ENCODE data around the gene VPS33B.
A peak's percentile ranks its signal among the peaks of the same experiment; 100 is the strongest.
"Not testable (repeated sequence)": the region's sequence is repeated elsewhere in the genome, so short reads cannot be mapped to it uniquely, and the experiment has no call there.

VPS33B gene

DNA sequence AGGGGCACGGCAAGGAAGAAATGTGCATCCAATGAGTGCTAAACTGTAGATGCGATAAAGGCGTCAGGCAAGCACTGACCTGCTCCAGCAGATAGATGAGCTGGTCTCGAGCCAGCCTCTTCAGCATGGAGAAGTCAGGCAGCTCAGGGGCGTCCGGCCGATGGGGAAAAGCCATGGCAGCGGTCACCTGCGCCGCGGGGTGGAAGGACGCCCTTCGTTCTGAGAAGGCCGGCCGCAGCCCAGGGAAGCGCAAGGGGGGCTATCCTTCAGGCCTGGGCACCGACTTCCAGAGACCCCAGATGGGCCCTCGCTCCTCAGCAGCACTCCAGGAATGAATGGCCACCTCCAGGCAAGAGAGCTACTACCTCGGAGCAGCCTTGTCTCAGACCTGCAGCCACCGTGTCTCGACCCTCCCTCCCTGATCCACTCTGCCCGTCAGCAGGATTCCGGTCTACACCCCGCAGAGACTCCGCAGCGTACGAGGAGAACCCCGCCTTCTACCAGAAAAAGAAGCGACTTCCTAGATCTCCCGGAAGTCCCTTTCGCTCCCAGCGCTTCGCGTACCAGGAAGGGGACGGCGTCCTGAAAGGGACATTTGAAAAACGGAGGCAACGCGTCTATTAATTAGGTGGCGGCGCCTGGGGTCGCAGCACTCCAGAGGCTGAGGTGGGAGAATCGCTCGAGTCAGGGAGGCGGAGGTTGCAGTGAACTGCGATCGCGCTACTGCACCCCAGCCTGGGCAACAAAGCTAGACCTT lies at the start of gene VPS33B:
TSS of gene VPS33B (minus strand) at position 520 of the 757 bp plus-strand sequence. CDS start at position 175, 345 bp downstream.
- DNase-seq (ENCODE audit: low spot score): peak; percentile 77

GRCh38 chr15:91072161-91072560 lies 49.8 kb upstream of the VPS33B start:
- no peak for DNase-seq (ENCODE audit: low spot score)

GRCh38 chr15:91070872-91071271 lies 48.5 kb upstream of the VPS33B start:
- DNase-seq (ENCODE audit: low spot score): no peak

- DNase-seq (ENCODE audit: low spot score): no peak
Observed at GRCh38 chr15:91068966-91069365, 46.6 kb upstream of the VPS33B start.

DNA sequence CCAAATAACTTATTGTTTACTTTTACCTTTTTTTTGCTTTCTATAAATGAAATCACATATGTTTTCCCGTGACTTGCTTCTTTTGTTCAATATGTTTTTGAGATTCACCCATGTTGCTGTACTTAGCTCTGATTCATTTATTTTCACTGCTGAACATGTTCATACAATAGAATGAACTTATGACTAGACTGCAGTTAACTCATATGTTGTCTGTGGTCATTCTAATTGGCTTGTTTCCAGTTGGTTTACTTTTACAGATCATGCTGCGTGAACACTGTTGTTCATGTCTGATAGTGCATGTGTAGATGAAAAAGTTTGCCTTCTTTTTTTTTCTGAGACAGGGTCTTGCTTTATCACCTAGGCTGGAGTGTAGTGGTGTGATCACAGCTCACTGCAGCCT lies 46.0 kb upstream of the VPS33B start:
- no peak for DNase-seq (ENCODE audit: low spot score)

- DNase-seq (ENCODE audit: low spot score): no peak
Observed at GRCh38 chr15:91067036-91067435, 44.6 kb upstream of the VPS33B start.

- no peak for DNase-seq (ENCODE audit: low spot score)
Observed at GRCh38 chr15:91065505-91065904, 43.1 kb upstream of the VPS33B start.

GRCh38 chr15:91061997-91062396 lies 39.6 kb upstream of the VPS33B start:
- DNase-seq (ENCODE audit: low spot score): no peak

- no peak for DNase-seq (ENCODE audit: low spot score)
Observed at GRCh38 chr15:91061230-91061629, 38.8 kb upstream of the VPS33B start.

DNA sequence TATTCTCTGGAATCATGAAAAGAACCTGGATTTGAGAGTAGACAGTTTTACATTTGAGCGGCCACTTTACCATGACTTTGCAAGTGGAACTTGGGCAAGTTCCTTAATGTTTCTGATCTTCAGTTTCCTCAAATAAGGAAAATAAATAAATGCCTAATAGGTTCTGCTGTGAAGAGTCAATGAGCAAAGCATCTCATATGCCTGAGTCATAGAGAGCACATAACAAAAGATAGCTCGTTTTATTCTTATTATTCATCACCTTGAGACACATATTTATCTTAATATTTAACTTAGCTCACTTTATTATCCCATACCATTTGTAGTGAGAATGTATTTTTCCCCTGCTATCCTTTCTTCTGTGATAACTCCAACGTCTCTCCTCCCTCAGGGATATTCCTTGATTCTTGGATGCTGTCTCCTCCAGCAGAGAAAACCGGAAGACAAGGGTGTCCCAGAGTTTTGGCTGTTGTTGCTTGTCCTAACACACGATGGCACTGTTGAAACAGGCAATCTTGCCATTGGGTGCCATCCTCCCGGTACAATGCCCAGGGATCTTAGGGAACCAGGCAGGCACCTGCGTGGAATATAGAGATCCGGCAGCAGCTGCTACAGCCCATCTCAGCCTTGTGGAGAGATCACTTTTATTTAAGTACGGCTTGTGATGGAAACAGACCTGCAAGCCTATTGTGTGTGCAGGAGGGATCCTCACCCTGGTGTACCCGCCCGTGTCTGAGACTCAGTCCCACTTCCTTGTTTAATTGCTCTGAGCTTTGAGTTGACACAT lies 33.3 kb upstream of the VPS33B start:
- peak; percentile 95 for DNase-seq (ENCODE audit: low spot score)

GRCh38 chr15:91054816-91055215 lies 32.4 kb upstream of the VPS33B start:
- DNase-seq (ENCODE audit: low spot score): no peak

- DNase-seq (ENCODE audit: low spot score): no peak
Observed at GRCh38 chr15:91051248-91051647, 28.9 kb upstream of the VPS33B start.

DNA sequence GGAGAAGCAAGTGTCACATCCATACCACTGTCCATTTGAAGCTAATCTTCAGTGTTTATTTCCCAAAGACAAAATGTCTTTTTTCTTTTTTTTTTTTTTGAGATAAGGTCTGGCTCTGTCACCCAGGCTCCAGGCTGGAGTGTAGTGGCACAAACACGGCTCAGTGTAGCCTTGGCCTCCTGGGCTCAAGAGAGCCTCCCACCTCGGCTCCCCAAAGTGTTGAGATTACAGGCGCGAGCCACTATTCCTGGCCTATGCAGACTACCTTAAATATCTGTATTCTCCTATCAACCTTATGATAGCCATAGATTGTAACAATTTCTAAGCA lies 27.7 kb upstream of the VPS33B start:
- no peak for DNase-seq (ENCODE audit: low spot score)

DNA sequence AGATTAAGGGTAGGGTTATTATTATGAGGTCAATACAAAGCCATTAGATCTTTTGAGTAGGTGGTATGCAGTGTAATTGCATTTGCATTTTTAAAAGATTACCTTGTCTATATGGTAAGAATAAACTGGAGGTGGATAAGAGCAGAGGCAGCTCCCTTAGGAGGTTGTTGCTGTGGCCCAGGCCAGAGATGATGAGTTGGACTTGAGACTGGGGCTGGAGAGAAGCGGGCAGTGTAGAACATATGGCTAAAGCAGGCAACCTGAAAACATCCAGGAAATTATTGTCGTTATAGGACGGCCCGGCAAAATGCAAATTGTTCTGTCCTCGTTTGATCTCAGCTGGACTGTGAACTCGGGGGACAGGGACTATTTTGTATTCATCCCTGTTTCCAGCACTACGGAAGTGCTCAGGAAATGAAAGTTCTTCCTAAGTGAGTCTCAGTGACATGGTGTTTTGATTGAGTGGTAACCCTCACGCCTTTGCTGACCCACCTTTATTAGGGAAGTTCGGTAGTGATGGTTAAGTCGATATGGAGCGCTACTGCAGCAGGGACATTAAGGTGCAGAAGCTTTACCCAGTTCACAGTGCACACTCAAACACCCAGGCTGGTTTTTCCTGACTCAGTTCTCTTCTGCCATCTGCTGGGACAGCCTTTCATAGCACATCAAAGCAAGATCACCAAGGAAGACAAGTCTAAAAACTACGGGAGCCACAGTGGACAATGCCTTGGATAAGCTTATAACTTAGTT lies 27.2 kb upstream of the VPS33B start:
- peak; percentile 78 for DNase-seq (ENCODE audit: low spot score)

- DNase-seq (ENCODE audit: low spot score): no peak
Observed at GRCh38 chr15:91047545-91048199, 25.3 kb upstream of the VPS33B start.

- not testable (repeated sequence) for DNase-seq (ENCODE audit: low spot score)
Observed at GRCh38 chr15:91046056-91046455, 23.7 kb upstream of the VPS33B start.

DNA sequence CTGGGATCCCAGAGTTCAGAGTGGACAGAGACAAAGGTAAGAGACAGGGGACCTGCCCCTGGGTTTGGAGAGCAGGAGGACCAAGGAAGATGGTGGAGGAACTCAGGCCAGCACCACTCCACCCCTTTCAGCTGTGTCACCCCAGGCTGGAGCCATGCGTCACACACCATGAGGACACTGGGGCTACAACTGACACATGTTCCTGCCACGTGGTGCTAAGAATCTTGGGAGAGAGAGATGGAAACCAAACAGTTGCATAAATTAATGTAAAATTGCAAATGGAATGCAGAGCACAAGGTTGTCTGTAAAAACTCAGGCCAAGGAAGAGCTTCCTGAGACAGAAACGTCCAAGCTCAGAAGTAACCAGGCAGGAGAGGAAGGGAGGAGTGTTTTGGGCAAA lies 22.7 kb upstream of the VPS33B start:
- DNase-seq (ENCODE audit: low spot score): no peak

DNA sequence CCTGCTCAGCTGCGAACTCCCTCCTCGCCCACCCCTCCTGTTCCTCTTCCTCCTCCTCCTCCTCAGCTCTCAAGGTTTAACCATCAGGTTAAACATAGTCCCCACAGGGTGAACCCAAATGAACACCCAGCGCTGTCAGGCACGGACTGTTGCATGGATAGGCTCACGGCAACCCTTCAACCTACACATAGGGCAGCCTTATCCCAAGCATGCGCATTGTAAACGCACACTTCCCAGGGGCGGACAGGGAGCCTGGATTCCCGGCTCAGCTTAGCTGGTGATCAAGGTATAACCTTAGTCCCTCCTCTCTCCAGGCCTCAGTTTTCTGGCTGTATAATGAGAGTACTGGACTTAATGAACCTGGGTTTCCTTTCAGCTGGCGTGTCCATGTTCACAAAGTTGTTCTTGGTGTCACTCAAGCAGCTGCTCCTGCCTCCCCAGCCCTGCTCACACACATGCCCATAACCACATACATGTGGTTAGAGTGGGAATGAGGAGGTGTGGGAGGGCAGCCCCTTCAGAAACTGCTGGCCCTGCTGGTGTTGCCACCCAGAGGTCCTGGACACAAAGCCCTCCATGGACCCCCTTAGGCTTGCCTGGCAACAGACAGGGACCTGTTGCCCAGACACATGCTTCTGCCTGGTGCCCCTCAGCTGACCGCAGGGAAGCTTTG lies 20.9 kb upstream of the VPS33B start:
- DNase-seq (ENCODE audit: low spot score): no peak

GRCh38 chr15:91040856-91041255 lies 18.5 kb upstream of the VPS33B start:
- no peak for DNase-seq (ENCODE audit: low spot score)

DNA sequence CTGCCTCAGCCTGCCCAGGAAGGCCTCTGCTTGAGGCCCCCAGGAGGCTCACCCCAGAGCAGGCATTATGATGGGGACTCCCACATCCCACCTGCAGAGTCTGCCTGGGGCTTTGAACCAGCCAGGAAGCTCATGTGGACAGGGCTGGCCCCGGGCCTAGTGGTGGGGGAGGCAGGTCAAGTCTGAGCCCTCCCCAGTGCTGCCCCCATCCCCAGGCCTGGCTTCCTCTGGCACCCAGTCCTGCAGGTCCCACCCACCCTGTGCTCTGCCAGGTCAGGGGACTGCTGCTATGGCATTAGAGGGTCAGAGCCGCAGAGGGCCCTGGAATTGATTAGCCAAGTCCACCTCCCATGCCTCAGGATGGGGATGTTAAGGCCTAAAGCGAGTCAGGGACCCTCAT lies 17.6 kb upstream of the VPS33B start:
- DNase-seq (ENCODE audit: low spot score): no peak

DNA sequence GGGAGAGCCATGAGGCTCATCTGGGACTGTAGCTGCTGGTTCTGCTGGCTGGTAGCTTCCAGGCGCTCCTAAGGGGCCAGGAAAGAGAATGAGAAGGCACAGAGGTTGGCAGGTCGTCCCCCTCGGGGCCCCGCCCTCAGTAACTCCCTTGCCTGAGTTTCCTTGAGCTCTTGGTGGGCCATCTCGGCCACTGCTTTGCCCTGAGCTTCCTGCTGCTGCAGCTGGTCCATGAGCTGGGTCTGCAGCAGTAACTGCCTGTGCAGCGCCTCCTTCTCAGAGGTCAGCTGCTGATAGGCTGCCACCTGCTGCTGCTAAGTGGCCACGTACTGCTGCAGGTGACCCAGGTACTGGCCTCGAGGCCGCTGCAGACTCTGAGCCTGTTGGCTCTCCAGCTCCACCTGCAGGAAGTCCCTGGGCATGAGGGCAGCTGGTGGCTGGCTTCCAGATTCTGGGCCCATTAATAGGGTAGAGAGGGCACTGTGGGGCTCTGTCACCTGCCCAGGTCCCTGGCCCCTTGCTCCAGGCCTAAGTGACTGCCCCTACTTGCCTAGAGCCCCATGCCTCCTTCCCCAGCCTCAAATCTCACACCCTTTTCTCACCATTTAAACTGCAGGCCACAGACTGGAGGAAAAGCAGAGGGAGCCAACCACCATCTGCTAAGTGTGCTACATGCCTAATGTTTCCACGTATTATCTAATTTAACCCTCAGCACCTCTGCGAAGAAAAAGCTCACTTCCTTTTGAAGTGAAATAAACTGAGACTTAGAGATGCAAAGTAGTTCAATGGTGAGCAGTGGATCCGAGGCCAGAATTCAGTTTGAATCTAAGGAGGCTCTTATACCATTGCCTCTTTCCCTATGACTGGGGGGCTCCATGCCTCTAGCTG lies 10.8 kb upstream of the VPS33B start:
- no peak for DNase-seq (ENCODE audit: low spot score)
